NCI-H128 (cell line): Measurements from ENCODE around the gene LYSMD2.

Source experiments
- DNase-seq: peaks from one replicate; lab custom pipeline; 2025; ENCODE audit not compliant: unreplicated experiment; lab: John Stamatoyannopoulos, UW

LYSMD2 gene

GRCh38 chr15:51752888-51753287 lies 15.4 kb upstream of the LYSMD2 start:
- DNase-seq: no peak

GRCh38 chr15:51751697-51752683 lies 14.5 kb upstream of the LYSMD2 start:
- no peak for DNase-seq

- no peak for DNase-seq
These were observed 13.6 kb upstream of the LYSMD2 start, which contains the start of gene TMOD2 for GRCh38 chr15:51750792-51751696. Gene TMOD2 (plus strand): TSS chr15:51751597. CDS start chr15:51766442, 14,845 bp downstream.

GRCh38 chr15:51750186-51750585 lies 12.7 kb upstream of the LYSMD2 start:
- DNase-seq: no peak

- DNase-seq: no peak
These were observed 11.9 kb upstream of the LYSMD2 start for GRCh38 chr15:51749307-51749706.

- DNase-seq: no peak
These were observed 1.7 kb upstream of the LYSMD2 start for GRCh38 chr15:51739061-51739712.

- DNase-seq: no peak
These were observed 1.1 kb upstream of the LYSMD2 start for GRCh38 chr15:51738553-51738952.

GRCh38 chr15:51736751-51737521 lies 519 bp downstream of the LYSMD2 start:
- DNase-seq: no peak

- no peak for DNase-seq
These were observed 1.4 kb downstream of the LYSMD2 start for GRCh38 chr15:51736069-51736468.

- DNase-seq: no peak
These were observed 2.0 kb downstream of the LYSMD2 start for GRCh38 chr15:51735228-51736010.

- no peak for DNase-seq
These were observed 4.8 kb downstream of the LYSMD2 start for GRCh38 chr15:51732646-51733045.

GRCh38 chr15:51731549-51732267 lies 5.7 kb downstream of the LYSMD2 start:
- no peak for DNase-seq

- DNase-seq: no peak
These were observed 10.1 kb downstream of the LYSMD2 start for GRCh38 chr15:51727141-51727897.

- no peak for DNase-seq
These were observed 11.0 kb downstream of the LYSMD2 start for GRCh38 chr15:51726302-51727073.

- no peak for DNase-seq
These were observed 12.8 kb downstream of the LYSMD2 start for GRCh38 chr15:51724673-51725072.

- DNase-seq: no peak
These were observed 13.3 kb downstream of the LYSMD2 start for GRCh38 chr15:51724199-51724598.

GRCh38 chr15:51721199-51721960 lies 16.1 kb downstream of the LYSMD2 start:
- no peak for DNase-seq
